GM12878 (cell line): ENCODE results near the gene PTPRM. TPM values are rescaled to one million over a fixed set of nuclear protein-coding genes. Genes with fewer than 3 reads are reported as not detected.
A peak's percentile ranks its signal among the peaks of the same experiment; 100 is the strongest.

Experiments used
- ATAC-seq: fragments of 200-7000 bp; cut with Tn5 transposase; 3 replicates; pipeline ENCODE4 v1.9.1; 2020; ENCODE audit warnings: mild to moderate bottlenecking, moderate library complexity
- BruUV-seq: library from RNA; stranded (reverse); fragments of 400-500 nt; replicated peaks from 2 replicates; lab custom pipeline; 2021; lab: Mats Ljungman, UMichigan
- CTCF ChIA-PET: fragments of 300-600 bp; sonication (Branson Sonifier 250); formaldehyde crosslinking; extraction: SDS; loops from one replicate; lab custom pipeline; 2021; ENCODE audit warnings: inconsistent platforms; lab: Yijun Ruan, JAX
- POLR2A ChIA-PET: fragments of 350-600 bp; formaldehyde crosslinking; extraction: SDS; loops from one replicate; lab custom pipeline; 2021; ENCODE audit warnings: inconsistent platforms; lab: Charles Lee
- RAD21 ChIA-PET: fragments of 300-600 bp; sonication (Branson Sonifier 250); formaldehyde crosslinking; loops from one replicate; lab custom pipeline; 2023; ENCODE audit warnings: antibody characterized with exemption; ENCODE audit not compliant: unreplicated experiment; lab: Charles Lee
- SMC1A ChIA-PET: fragments of 300-600 bp; sonication (Branson Sonifier 250); formaldehyde crosslinking; loops from one replicate; lab custom pipeline; 2023; ENCODE audit not compliant: unreplicated experiment, uncharacterized antibody; lab: Charles Lee
- DNase-seq: peaks from one replicate; pipeline ENCODE4 v3.0.0-alpha.2; 2011; ENCODE audit warnings: low read depth, low spot score
- FAIRE-seq: peaks from 3 replicates; lab custom pipeline; 2011; peaks lifted over from hg19 to GRCh38; lab: Jason Lieb, UNC
- H2AFZ ChIP-seq: 2 replicates; pipeline ENCODE4 v1.6.0; 2011; ENCODE audit warnings: low read depth, low read length, control low read depth; ENCODE audit not compliant: control insufficient read depth
- H3K27ac ChIP-seq: 2 replicates; pipeline ENCODE4 v1.5.1; 2011; ENCODE audit warnings: control low read depth; ENCODE audit not compliant: control insufficient read depth, insufficient read depth
- H3K27me3 ChIP-seq, 2 experiments: replicated peaks in 1 of 2; 2 replicates each; pipeline versions ENCODE4 v1.6.0 to v1.6.1; 2011; ENCODE audit warnings: low read length in 1 of 2; ENCODE audit not compliant: control insufficient read depth in 2 of 2, insufficient read depth in 2 of 2
- H3K36me3 ChIP-seq, 2 experiments: 2 replicates each; pipeline ENCODE4 v1.5.1; 2011; ENCODE audit warnings: low read length in 1 of 2; ENCODE audit not compliant: control insufficient read depth in 2 of 2, insufficient read depth in 2 of 2
- H3K4me1 ChIP-seq: 2 replicates; pipeline ENCODE4 v1.6.1; 2011; ENCODE audit warnings: mild to moderate bottlenecking, low read length, moderate library complexity, mixed read lengths; ENCODE audit not compliant: control insufficient read depth, insufficient read depth
- H3K4me2 ChIP-seq: 2 replicates; pipeline ENCODE4 v1.6.0; 2011; ENCODE audit warnings: control low read depth; ENCODE audit not compliant: control insufficient read depth, insufficient read depth
- H3K4me3 ChIP-seq: fragments of 200-600 bp; sonication (generic); 2 replicates; pipeline ENCODE4 v1.5.1; 2016
- H3K79me2 ChIP-seq: 2 replicates; pipeline ENCODE4 v1.6.0; 2011; ENCODE audit warnings: low read length; ENCODE audit not compliant: control insufficient read depth, insufficient read depth
- H3K9ac ChIP-seq: 2 replicates; pipeline ENCODE4 v1.8.0; 2011; ENCODE audit warnings: low read length, control low read depth, mixed read lengths; ENCODE audit not compliant: control insufficient read depth, insufficient read depth
- H3K9me3 ChIP-seq: replicated peaks from 3 replicates; pipeline ENCODE4 v1.5.1; 2011; ENCODE audit warnings: mild to moderate bottlenecking, low read length; ENCODE audit not compliant: control insufficient read depth, insufficient read depth
- H4K20me1 ChIP-seq: 2 replicates; pipeline ENCODE4 v1.6.0; 2011; ENCODE audit not compliant: control insufficient read depth, insufficient read depth
- CHD1 ChIP-seq: IDR thresholded peaks from 2 replicates; pipeline ENCODE4 v1.6.1; 2012; ENCODE audit warnings: low read depth, low read length, improper control_type of control experiment
- CREM ChIP-seq: IDR thresholded peaks from 2 replicates; pipeline ENCODE4 v1.6.1; 2014; ENCODE audit warnings: antibody characterized with exemption, low read depth
- EED ChIP-seq: sonication (generic); IDR thresholded peaks from 2 replicates; pipeline ENCODE4 v1.6.1; 2016; ENCODE audit warnings: antibody characterized with exemption, low read depth
- FOS ChIP-seq: IDR thresholded peaks from 3 replicates; pipeline ENCODE4 v1.6.1; 2011; ENCODE audit warnings: borderline replicate concordance; ENCODE audit not compliant: insufficient read length; ENCODE audit errors: extremely low read depth
- HCFC1 ChIP-seq: fragments of 150-350 bp; IDR thresholded peaks from 2 replicates; pipeline ENCODE4 v1.6.1; 2014; ENCODE audit warnings: low read length
- MEF2B ChIP-seq: fragments of 450-650 bp; IDR thresholded peaks from 2 replicates; pipeline ENCODE4 v1.6.1; 2018; ENCODE audit warnings: mild to moderate bottlenecking, moderate library complexity; ENCODE audit not compliant: partially characterized antibody, poor library complexity, severe bottlenecking
- NFIC ChIP-seq: IDR thresholded peaks from 2 replicates; pipeline ENCODE4 v1.6.1; 2012; ENCODE audit warnings: low read depth, mild to moderate bottlenecking, inconsistent platforms, low read length, moderate library complexity
- NKRF ChIP-seq: fragments of 450-650 bp; conservative IDR thresholded peaks from 2 replicates; pipeline ENCODE4 v1.6.1; 2017; ENCODE audit warnings: mild to moderate bottlenecking, moderate library complexity
- NR2F1 ChIP-seq: fragments of 450-650 bp; conservative IDR thresholded peaks from 2 replicates; pipeline ENCODE4 v1.6.1; 2017; ENCODE audit warnings: mild to moderate bottlenecking
- POLR2AphosphoS2 ChIP-seq: IDR thresholded peaks from 2 replicates; pipeline ENCODE4 v1.6.1; 2011; ENCODE audit warnings: low read depth, mild to moderate bottlenecking, low read length, improper control_type of control experiment, moderate library complexity
- RAD51 ChIP-seq: fragments of 450-650 bp; IDR thresholded peaks from 2 replicates; pipeline ENCODE4 v1.6.1; 2016; ENCODE audit warnings: moderate library complexity, mild to moderate bottlenecking, inconsistent platforms
- ZBTB11 ChIP-seq: fragments of 450-650 bp; formaldehyde crosslinking; IDR thresholded peaks from 2 replicates; pipeline ENCODE4 v1.5.0; 2022; ENCODE audit warnings: mild to moderate bottlenecking, missing genetic modification characterization
- ZNF217 ChIP-seq: fragments of 450-650 bp; IDR thresholded peaks from 2 replicates; pipeline ENCODE4 v1.6.1; 2017; ENCODE audit warnings: antibody characterized with exemption, mild to moderate bottlenecking
- ZNF384 ChIP-seq: IDR thresholded peaks from 2 replicates; pipeline ENCODE4 v1.6.1; 2012; ENCODE audit warnings: low read depth, mild to moderate bottlenecking, low read length, improper control_type of control experiment, borderline replicate concordance
- in situ Hi-C: fragments of 300-500 bp; cut with MboI; formaldehyde crosslinking; loops from 9 replicates; pipeline ENCODE4 v1.14.3; 2018; ENCODE audit warnings: mixed read lengths
- intact Hi-C: fragments of 100-400 bp; cut with micrococcal nuclease; formaldehyde crosslinking; loops from one replicate; pipeline ENCODE4 v1.14.2; 2022; ENCODE audit not compliant: unreplicated experiment
- polyA plus RNA-seq, 11 experiments: library from polyadenylated mRNA; depleted of rRNA in 4 of 11; unstranded in 6 of 11; stranded (reverse) in 5 of 11; fragments of >200 nt; fragmentation: Nextera tagmentation in 4 of 11; fragmentation: Illumina TruSeq in 1 of 11; extraction: Ambion mirVana in 4 of 11; extraction: Trizol in 1 of 11; gene quantifications; 1 replicate in 1 of 11; 2 replicates in 10 of 11; pipeline versions ENCODE4 v1.2.1 to v1.2.3, GENCODE V29; 2011 to 2016; ENCODE audit warnings: inconsistent platforms in 2 of 11, missing spikeins in 2 of 11, low read depth in 1 of 11
- total RNA-seq, 4 experiments: library from RNA; depleted of rRNA in 3 of 4; stranded (reverse); fragments of >200 nt in 3 of 4; fragmentation: Illumina TruSeq in 1 of 4; extraction: Trizol in 1 of 4; gene quantifications; 2 replicates each; pipeline versions ENCODE4 v1.2.1 to v1.2.3, GENCODE V29; 2013 to 2021

PTPRM gene
- total and polyA plus RNA-seq, 10 of the 15 experiments (the other 5 are each of a cell fraction or from before 2014, with no cell fraction given), result 0.07 to 22.6 (median 0.60) TPM

GRCh38 chr18:7629416-7629815, 62.3 kb downstream of the PTPRM start:
- FAIRE-seq (no peak), DNase-seq (peak; percentile 1), ATAC-seq (no peak)
- SMC1A ChIA-PET, result no interaction called here
- Histone ChIP-seq H3K36me3 (no peaks in the 10 kb centered on the region), H3K79me2 (no peaks in the 10 kb centered on the region), H3K9ac (no peak overlapping the region), H3K4me1 (no peaks in the 10 kb centered on the region), H3K27me3 (no peaks in the 10 kb centered on the region; a peak in 2 of 4 replicates), H3K27ac (no peak overlapping the region), H3K4me2 (no peak overlapping the region), H3K9me3 (no peaks in the 10 kb centered on the region), H2AFZ (no peak overlapping the region), H4K20me1 (no peaks in the 10 kb centered on the region), H3K4me3 (no peak overlapping the region)
- RAD21 ChIA-PET, result no interaction called here
- intact Hi-C loops, result no loop called here
- no peak for TF ChIP-seq NKRF
- TF ChIP-seq NR2F1, result no peak; the same call in 1 of the 2 replicates
- TF ChIP-seq POLR2AphosphoS2, result no peak
- TF ChIP-seq MEF2B, result no peak
- TF ChIP-seq ZBTB11 (CRISPR knock-in tag), result no peak
- no peak for TF ChIP-seq EED
- TF ChIP-seq ZNF384, result no peak
- no peak for TF ChIP-seq CHD1
- no peak for TF ChIP-seq FOS
- no peak for TF ChIP-seq HCFC1
- TF ChIP-seq RAD51, result no peak
- TF ChIP-seq ZNF217, result no peak
- no peak for TF ChIP-seq CREM
- TF ChIP-seq NFIC, result no peak
- no TSS peak for BruUV-seq
- in situ Hi-C loops, result no loop called here
- CTCF ChIA-PET, result no interaction called here
- POLR2A ChIA-PET, result no interaction called here
